Left ventricle myocardium inferior (tissue), 1 donor: ENCODE data around the gene NDUFS6. TPM values are rescaled to one million over a fixed set of nuclear protein-coding genes. Genes with fewer than 3 reads are reported as not detected.

Experiments used
- DNase-seq: peaks from one replicate; pipeline ENCODE4 v3.0.0-alpha.2; 2020
- H3K27ac ChIP-seq: fragments of 200-600 bp; replicated peaks from 2 replicates; pipeline ENCODE4 v1.8.0; 2021
- H3K27me3 ChIP-seq: fragments of 200-600 bp; 2 replicates; pipeline ENCODE4 v1.8.0; 2021; ENCODE audit warnings: low read depth
- H3K36me3 ChIP-seq: fragments of 200-600 bp; 2 replicates; pipeline ENCODE4 v1.8.0; 2021
- H3K4me1 ChIP-seq: fragments of 200-600 bp; 2 replicates; pipeline ENCODE4 v1.8.0; 2021
- H3K4me3 ChIP-seq: fragments of 200-600 bp; 2 replicates; pipeline ENCODE4 v1.8.0; 2021; ENCODE audit warnings: mild to moderate bottlenecking, moderate library complexity
- H3K9me3 ChIP-seq: fragments of 200-600 bp; replicated peaks from 2 replicates; pipeline ENCODE4 v1.8.0; 2021
- intact Hi-C: fragments of 100-400 bp; cut with micrococcal nuclease; formaldehyde crosslinking; loops from one replicate; pipeline ENCODE4 v1.11.0; 2022
- total RNA-seq: library from RNA; stranded (reverse); fragmentation: NEBNext Ultra II Directional; extraction: Animal tissue kit (Norgen Biotek cat#: 25700); gene quantifications from one replicate; pipeline ENCODE4 v1.2.1, GENCODE V29; 2021
- TF ChIP-seq, protein P1 (sequence below): fragments of 200-600 bp; IDR thresholded peaks from 2 replicates; pipeline ENCODE4 v1.8.0; 2021; ENCODE audit warnings: antibody characterized with exemption, mild to moderate bottlenecking, borderline replicate concordance
- donor health status: DM: no; HTN: yes; CAD: no; lungs with severe emphysema.

Gene NDUFS6
- total RNA-seq, 1 donor from 2014 or later = 122 TPM

DNA sequence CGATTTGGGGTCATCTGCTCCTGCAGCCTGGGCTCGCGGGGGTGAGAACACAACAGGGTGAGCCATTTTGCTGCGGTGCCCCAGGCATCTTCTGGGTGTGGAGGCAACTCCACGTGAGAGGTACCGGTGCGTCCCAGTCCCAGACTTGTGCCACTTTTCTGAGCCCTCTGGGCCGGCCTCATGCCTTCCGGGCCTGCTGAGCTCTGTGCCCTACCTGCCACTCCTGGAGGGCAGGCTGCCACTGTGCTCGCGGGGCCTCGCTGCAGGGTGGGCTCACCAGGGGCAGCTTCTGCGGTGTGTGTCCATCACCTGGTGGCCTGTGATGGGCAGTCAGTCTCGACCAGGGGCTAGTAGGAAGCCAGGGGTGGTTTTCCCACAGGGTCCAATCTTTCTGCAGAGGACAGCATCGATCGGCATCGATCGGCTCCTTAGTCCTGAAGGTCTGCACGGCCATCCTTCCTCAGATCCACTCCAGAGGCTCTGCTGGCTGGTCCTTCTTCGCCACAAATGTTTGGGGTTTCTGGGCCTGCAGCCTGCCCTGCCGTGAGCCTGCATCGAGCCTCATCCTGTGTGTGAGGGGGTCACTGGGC lies 58.9 kb downstream of the NDUFS6 start:
- Histone ChIP-seq H3K4me1 (peaks cover 22% of the 10 kb centered on the region), H3K27me3 (peaks cover 28% of the 10 kb centered on the region), H3K9me3 (no peaks in the 10 kb centered on the region), H3K36me3 (no peaks in the 10 kb centered on the region), H3K27ac (no peak overlapping the region), H3K4me3 (no peak overlapping the region)
- no peak for DNase-seq
- intact Hi-C loops = no loop called here
- TF ChIP-seq, protein P1, sequence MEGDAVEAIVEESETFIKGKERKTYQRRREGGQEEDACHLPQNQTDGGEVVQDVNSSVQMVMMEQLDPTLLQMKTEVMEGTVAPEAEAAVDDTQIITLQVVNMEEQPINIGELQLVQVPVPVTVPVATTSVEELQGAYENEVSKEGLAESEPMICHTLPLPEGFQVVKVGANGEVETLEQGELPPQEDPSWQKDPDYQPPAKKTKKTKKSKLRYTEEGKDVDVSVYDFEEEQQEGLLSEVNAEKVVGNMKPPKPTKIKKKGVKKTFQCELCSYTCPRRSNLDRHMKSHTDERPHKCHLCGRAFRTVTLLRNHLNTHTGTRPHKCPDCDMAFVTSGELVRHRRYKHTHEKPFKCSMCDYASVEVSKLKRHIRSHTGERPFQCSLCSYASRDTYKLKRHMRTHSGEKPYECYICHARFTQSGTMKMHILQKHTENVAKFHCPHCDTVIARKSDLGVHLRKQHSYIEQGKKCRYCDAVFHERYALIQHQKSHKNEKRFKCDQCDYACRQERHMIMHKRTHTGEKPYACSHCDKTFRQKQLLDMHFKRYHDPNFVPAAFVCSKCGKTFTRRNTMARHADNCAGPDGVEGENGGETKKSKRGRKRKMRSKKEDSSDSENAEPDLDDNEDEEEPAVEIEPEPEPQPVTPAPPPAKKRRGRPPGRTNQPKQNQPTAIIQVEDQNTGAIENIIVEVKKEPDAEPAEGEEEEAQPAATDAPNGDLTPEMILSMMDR = no peak

DNA sequence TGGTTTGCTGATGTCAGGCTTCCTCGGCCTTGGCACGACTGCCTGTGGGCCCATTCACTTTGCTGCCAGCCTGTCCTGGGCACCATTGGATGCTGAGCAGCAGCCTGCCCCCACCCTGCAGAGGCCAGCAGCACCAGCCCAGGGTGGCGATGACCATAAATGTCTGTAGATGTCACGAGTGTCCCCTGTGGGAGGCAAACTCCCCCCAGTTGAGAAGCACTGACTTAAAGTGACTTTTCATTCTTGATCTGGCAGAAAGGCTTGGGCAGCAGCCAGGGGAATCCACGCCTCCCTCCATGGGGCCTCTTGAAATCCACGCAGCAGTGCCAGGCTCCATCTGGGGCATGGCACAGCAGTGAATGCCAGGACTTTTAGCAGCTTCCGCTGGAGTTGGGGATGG lies 59.7 kb downstream of the NDUFS6 start:
- no peaks in the 10 kb centered on the region for H3K9me3 ChIP-seq
- peaks cover 29% of the 10 kb centered on the region for H3K27me3 ChIP-seq
- peaks cover 22% of the 10 kb centered on the region for H3K4me1 ChIP-seq
- TF ChIP-seq, protein P1 = no peak
- H3K4me3 ChIP-seq = no peak overlapping the region
- intact Hi-C loops = no loop called here
- H3K27ac ChIP-seq = peak overlapping the region; percentile 57
- peak; percentile 69 for DNase-seq
- no peaks in the 10 kb centered on the region for H3K36me3 ChIP-seq

DNA sequence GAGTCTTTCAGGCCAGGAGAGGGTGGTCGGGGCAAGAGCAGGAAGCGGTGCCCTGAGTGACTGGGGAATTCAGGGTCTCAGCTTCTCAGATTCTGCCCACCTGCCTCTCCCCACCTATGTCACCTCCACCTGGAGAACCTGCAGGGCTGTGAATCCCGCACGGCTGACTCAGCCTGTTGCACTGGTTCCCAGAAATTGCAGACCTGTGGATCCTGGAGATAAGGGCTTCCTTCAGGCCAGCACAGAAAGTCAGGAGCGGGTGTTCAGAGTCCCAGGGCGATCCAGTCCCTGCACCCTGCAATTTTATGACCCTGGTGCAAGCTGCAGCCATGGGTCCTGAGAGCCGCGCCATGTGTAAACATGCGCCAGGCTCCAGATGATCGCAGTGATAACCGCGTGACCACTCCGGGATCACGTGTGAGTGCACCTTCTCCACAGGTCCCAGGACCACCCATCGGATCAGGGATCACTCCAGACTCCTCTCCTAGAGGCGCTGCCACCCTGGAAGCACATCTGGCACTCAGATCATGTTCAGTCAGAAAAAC lies 63.8 kb downstream of the NDUFS6 start:
- H3K36me3 ChIP-seq = no peaks in the 10 kb centered on the region
- peaks cover 21% of the 10 kb centered on the region for H3K4me1 ChIP-seq
- no peak overlapping the region for H3K4me3 ChIP-seq
- DNase-seq = no peak
- TF ChIP-seq, protein P1 = no peak
- H3K27ac ChIP-seq = no peak overlapping the region
- no peaks in the 10 kb centered on the region for H3K9me3 ChIP-seq
- intact Hi-C loops = no loop called here
- peaks cover 56% of the 10 kb centered on the region for H3K27me3 ChIP-seq

DNA sequence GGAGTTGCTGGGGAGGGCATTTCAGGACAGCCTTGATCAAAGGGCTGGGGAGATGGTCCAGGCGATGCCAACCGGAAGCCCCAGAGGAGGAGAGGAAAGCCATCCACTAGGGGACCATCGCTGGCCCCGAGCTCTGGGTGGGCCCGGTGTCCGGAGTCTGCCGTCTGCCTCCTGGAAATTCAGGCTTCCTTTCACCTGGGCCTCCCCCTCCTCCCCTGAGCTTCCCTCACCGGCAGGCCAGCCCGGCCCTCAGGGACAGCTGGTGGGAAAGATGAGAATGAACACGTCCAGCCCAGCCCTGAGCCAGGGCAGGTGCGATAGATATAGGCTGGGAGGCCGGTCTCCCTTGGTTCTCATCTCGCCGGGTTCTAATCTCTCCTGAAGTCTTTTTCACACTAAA lies 64.3 kb downstream of the NDUFS6 start:
- Histone ChIP-seq H3K27me3 (peaks cover 56% of the 10 kb centered on the region), H3K9me3 (no peaks in the 10 kb centered on the region)
- DNase-seq = no peak

More for the DNA sequence above, 64.3 kb downstream of the NDUFS6 start:
- Histone ChIP-seq H3K4me1 (peaks cover 16% of the 10 kb centered on the region), H3K36me3 (no peaks in the 10 kb centered on the region), H3K27ac (no peak overlapping the region), H3K4me3 (no peak overlapping the region)
- intact Hi-C loops = no loop called here
- TF ChIP-seq, protein P1 = no peak

Other genes starting within 250 kb of the NDUFS6 start
- gene MRPL36, start 1.6 kb upstream of the NDUFS6 start, total RNA-seq = 57.4 TPM
- 18.6 TPM for gene IRX4, start 81.5 kb downstream of the NDUFS6 start, total RNA-seq